Measurements from ENCODE around the gene COL8A2.

The COL8A2 gene

GRCh38 chr1:36157973-36158826 is 33.2 kb upstream of the COL8A2 start:
- DNase-seq (ENCODE audit: low spot score): no peak

- peak; percentile 65 for DNase-seq (ENCODE audit: low spot score)
These were observed 32.3 kb upstream of the COL8A2 start for GRCh38 chr1:36157115-36157903.

- DNase-seq (ENCODE audit: low spot score): peak; percentile 92
These were observed 31.5 kb upstream of the COL8A2 start for GRCh38 chr1:36156329-36157114.

- DNase-seq (ENCODE audit: low spot score): peak; percentile 90
These were observed 30.6 kb upstream of the COL8A2 start, which contains the start of gene MAP7D1 for GRCh38 chr1:36155408-36156328. Gene MAP7D1 (plus strand): TSS chr1:36156160. CDS start chr1:36156418, 258 bp downstream.

- DNase-seq (ENCODE audit: low spot score): no peak
These were observed 29.9 kb upstream of the COL8A2 start for GRCh38 chr1:36154765-36155407.

- no peak for DNase-seq (ENCODE audit: low spot score)
These were observed 29.3 kb upstream of the COL8A2 start for GRCh38 chr1:36154335-36154734.

- DNase-seq (ENCODE audit: low spot score): no peak
These were observed 28.5 kb upstream of the COL8A2 start for GRCh38 chr1:36153476-36153875.

GRCh38 chr1:36151845-36152203 is 26.8 kb upstream of the COL8A2 start:
- DNase-seq (ENCODE audit: low spot score): no peak

- DNase-seq (ENCODE audit: low spot score): no peak
These were observed 26.3 kb upstream of the COL8A2 start for GRCh38 chr1:36151134-36151844.

- DNase-seq (ENCODE audit: low spot score): peak; percentile 91
These were observed 25.5 kb upstream of the COL8A2 start for GRCh38 chr1:36150296-36151133.

GRCh38 chr1:36149973-36150295 is 24.9 kb upstream of the COL8A2 start:
- no peak for DNase-seq (ENCODE audit: low spot score)

GRCh38 chr1:36149237-36149972 is 24.4 kb upstream of the COL8A2 start, which contains the start of gene TRAPPC3:
Gene TRAPPC3 (minus strand): TSS chr1:36149486. CDS start chr1:36149378, 108 bp downstream.
- peak; percentile 100 for DNase-seq (ENCODE audit: low spot score)

GRCh38 chr1:36148821-36149236 is 23.8 kb upstream of the COL8A2 start:
- no peak for DNase-seq (ENCODE audit: low spot score)

- no peak for DNase-seq (ENCODE audit: low spot score)
These were observed 19.4 kb upstream of the COL8A2 start for GRCh38 chr1:36144413-36144812.

GRCh38 chr1:36143424-36143823 is 18.4 kb upstream of the COL8A2 start:
- no peak for DNase-seq (ENCODE audit: low spot score)

- no peak for DNase-seq (ENCODE audit: low spot score)
These were observed 17.1 kb upstream of the COL8A2 start for GRCh38 chr1:36142121-36142520.

- no peak for DNase-seq (ENCODE audit: low spot score)
These were observed 14.5 kb upstream of the COL8A2 start for GRCh38 chr1:36139521-36139920.

GRCh38 chr1:36137776-36138175 is 12.8 kb upstream of the COL8A2 start:
- no peak for DNase-seq (ENCODE audit: low spot score)

Data from ecto neural progenitor cell (in vitro differentiated cells).